Left cardiac atrium (tissue), 4 donors: ENCODE results near the gene ACOD1. TPM values are rescaled to one million over a fixed set of nuclear protein-coding genes. Genes with fewer than 3 reads are reported as not detected.
"Not testable (repeated sequence)": the region's sequence is repeated elsewhere in the genome, so short reads cannot be mapped to it uniquely, and the experiment has no call there.

Experiments
- ATAC-seq, 2 donors: fragments of 200-7000 bp; cut with Tn5 transposase; one replicate each; pipeline ENCODE4 v1.9.1; 2020; ENCODE audit warnings: mild to moderate bottlenecking in 2 of 2, moderate library complexity in 2 of 2
- DNase-seq: peaks from one replicate; pipeline ENCODE4 v3.0.0-alpha.2; 2020
- intact Hi-C, 2 donors: fragments of 100-400 bp; cut with DNase I; formaldehyde crosslinking; loops; one replicate each; pipeline versions ENCODE4 v1.14.1 to v1.15.1; 2022 to 2023
- long read RNA-seq: library from polyadenylated mRNA; unstranded; transcript quantifications from one replicate; pipeline ENCODE4 v2.0.0, GENCODE V29; 2021
- total RNA-seq, 2 donors: library from RNA; stranded (reverse); fragmentation: NEBNext Ultra II Directional; extraction: Animal tissue kit (Norgen Biotek cat#: 25700); gene quantifications; one replicate each; pipeline ENCODE4 v1.2.1, GENCODE V29; 2021
- donor health status: DM: no; HTN: yes; CAD: no.
- donor health status: DM: no; HTN: yes; CAD: no; lungs with severe emphysema.
- donor health status: DM: yes; HTN: yes; CAD: no.
- donor health status: Dilated cardiomyopathy.

Gene ACOD1
- total RNA-seq, result not detected
- long read RNA-seq, result 0 reads

GRCh38 chr13:76948149-76948548 is at the start of gene ACOD1:
Gene ACOD1, plus strand, starts transcription at chr13:76948511. Its CDS starts 48 bp downstream, at chr13:76948559.
- intact Hi-C loops, result no loop called here
- no peak for ATAC-seq
- DNase-seq, result no peak

GRCh38 chr13:76899066-76899465 is 49.2 kb upstream of the ACOD1 start:
- DNase-seq, intact Hi-C loops, ATAC-seq: not testable (repeated sequence)

- ATAC-seq (peak; percentile 87 to 89), DNase-seq (peak; percentile 48)
- intact Hi-C loops, result loop anchor here (5.0 to 10.0 kb wide), 4 partner anchors 236 to 1219 kb away; no protein-coding TSS in a partner anchor
Measured at GRCh38 chr13:76903544-76904162, 44.7 kb upstream of the ACOD1 start.

- DNase-seq (no peak), ATAC-seq (peak in 1 of 2 donors; percentile 66)
- intact Hi-C loops, result loop anchor here (5.0 to 10.0 kb wide), 4 partner anchors 237 to 1220 kb away; no protein-coding TSS in a partner anchor
Measured at GRCh38 chr13:76904507-76904906, 43.8 kb upstream of the ACOD1 start.

GRCh38 chr13:76912476-76912875 is 35.8 kb upstream of the ACOD1 start:
- intact Hi-C loops, result no loop called here
- ATAC-seq (no peak), DNase-seq (no peak)

- intact Hi-C loops, result no loop called here
- no peak for DNase-seq
Measured at GRCh38 chr13:76913898-76914297, 34.4 kb upstream of the ACOD1 start.

GRCh38 chr13:76917095-76917494 is 31.2 kb upstream of the ACOD1 start:
- no peak for DNase-seq
- ATAC-seq, result no peak
- intact Hi-C loops, result no loop called here

More at GRCh38 chr13:76913898-76914297, 34.4 kb upstream of the ACOD1 start:
- no peak for ATAC-seq

GRCh38 chr13:76917755-76918481 is 30.4 kb upstream of the ACOD1 start:
- intact Hi-C loops, result not testable (repeated sequence)
- ATAC-seq, result peak; percentile 41 to 81
- peak; percentile 30 for DNase-seq

- DNase-seq (no peak), ATAC-seq (no peak)
- intact Hi-C loops, result no loop called here
Measured at GRCh38 chr13:76921516-76921915, 26.8 kb upstream of the ACOD1 start.

- intact Hi-C loops, result no loop called here
- DNase-seq (no peak), ATAC-seq (no peak)
Measured at GRCh38 chr13:76925115-76925514, 23.2 kb upstream of the ACOD1 start.

- ATAC-seq (no peak), DNase-seq (no peak)
- intact Hi-C loops, result no loop called here
Measured at GRCh38 chr13:76927955-76928354, 20.4 kb upstream of the ACOD1 start.

GRCh38 chr13:76928456-76928855 is 19.9 kb upstream of the ACOD1 start:
- intact Hi-C loops, result no loop called here
- DNase-seq, result no peak
- ATAC-seq, result no peak

- no peak for DNase-seq
- intact Hi-C loops, result no loop called here
- no peak for ATAC-seq
Measured at GRCh38 chr13:76929320-76929719, 19.0 kb upstream of the ACOD1 start.

- no peak for DNase-seq
- ATAC-seq, result no peak
- intact Hi-C loops, result no loop called here
Measured at GRCh38 chr13:76929851-76930374, 18.4 kb upstream of the ACOD1 start.

- intact Hi-C loops, result no loop called here
Measured at GRCh38 chr13:76932076-76932475, 16.2 kb upstream of the ACOD1 start.

GRCh38 chr13:76934671-76935070 is 13.6 kb upstream of the ACOD1 start:
- intact Hi-C loops, result no loop called here

More at GRCh38 chr13:76932076-76932475, 16.2 kb upstream of the ACOD1 start:
- ATAC-seq (no peak), DNase-seq (no peak)

GRCh38 chr13:76936763-76937162 is 11.5 kb upstream of the ACOD1 start:
- DNase-seq, result no peak
- no peak for ATAC-seq
- intact Hi-C loops, result no loop called here

More at GRCh38 chr13:76934671-76935070, 13.6 kb upstream of the ACOD1 start:
- ATAC-seq, result no peak
- no peak for DNase-seq

GRCh38 chr13:76937281-76937820 is 11.0 kb upstream of the ACOD1 start:
- ATAC-seq, result peak in 1 of 2 donors; percentile 94
- no peak for DNase-seq
- intact Hi-C loops, result no loop called here

GRCh38 chr13:76939215-76939614 is 9.1 kb upstream of the ACOD1 start:
- intact Hi-C loops, result no loop called here
- peak in 1 of 2 donors; percentile 10 for ATAC-seq

GRCh38 chr13:76942363-76942762 is 5.9 kb upstream of the ACOD1 start:
- DNase-seq (no peak), ATAC-seq (no peak)
- intact Hi-C loops, result no loop called here

More at GRCh38 chr13:76939215-76939614, 9.1 kb upstream of the ACOD1 start:
- no peak for DNase-seq
